HFF-Myc (cell line): ENCODE results near the gene STK39.

Source experiments
- DNase-seq: peaks from one replicate; pipeline ENCODE4 v3.0.0-alpha.2; 2011; ENCODE audit warnings: low read depth; ENCODE audit errors: extremely low read depth
- H3K4me3 ChIP-seq: replicated peaks from 2 replicates; pipeline ENCODE4 v1.5.1; 2011; ENCODE audit warnings: low read depth, mild to moderate bottlenecking, control low read depth, low read length
- CTCF ChIP-seq: IDR thresholded peaks from 2 replicates; pipeline ENCODE4 v1.5.1; 2012; ENCODE audit warnings: mild to moderate bottlenecking, low read depth, low read length, control low read depth; ENCODE audit errors: missing control alignments

STK39 gene

GRCh38 chr2:168025487-168026202 is 221.8 kb downstream of the STK39 start:
- no peak for DNase-seq
- H3K4me3 ChIP-seq: no peak overlapping the region
- no peak for TF ChIP-seq CTCF

- DNase-seq: no peak
- no peak overlapping the region for H3K4me3 ChIP-seq
- TF ChIP-seq CTCF: no peak
These were observed 222.9 kb downstream of the STK39 start for GRCh38 chr2:168024459-168024858.

GRCh38 chr2:168021800-168022587 is 225.4 kb downstream of the STK39 start:
- no peak for DNase-seq
- TF ChIP-seq CTCF: no peak
- no peak overlapping the region for H3K4me3 ChIP-seq

DNA sequence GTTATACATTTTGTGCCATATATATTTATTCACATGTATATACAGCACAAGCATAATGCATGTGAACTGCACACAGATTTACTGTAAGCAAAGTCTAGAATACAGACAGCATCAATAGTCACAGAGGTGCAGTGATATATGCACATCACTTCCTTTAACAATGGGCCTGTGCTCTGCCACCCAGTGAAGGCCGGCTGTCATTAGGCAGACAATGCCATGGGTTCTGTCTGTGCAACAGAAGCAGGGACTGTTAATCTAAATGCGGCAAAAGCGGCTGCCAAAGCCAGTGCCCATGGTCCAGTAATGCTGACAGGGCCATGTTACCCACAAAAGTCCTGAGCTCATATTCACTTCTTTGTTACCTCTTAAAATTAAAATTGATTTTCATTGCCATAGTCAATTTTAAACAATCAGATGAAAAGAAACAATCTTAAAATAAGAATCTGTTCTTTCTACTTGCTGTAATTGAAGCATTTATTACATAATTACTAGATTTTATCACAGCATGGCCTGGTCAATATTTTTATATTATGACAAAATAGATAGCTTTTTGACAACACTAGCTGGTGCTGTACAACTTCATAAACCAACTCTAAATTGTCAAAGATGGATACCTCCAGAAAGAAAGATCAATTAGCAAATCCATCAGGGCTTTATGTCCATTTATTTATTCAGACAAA is 232.0 kb downstream of the STK39 start:
- H3K4me3 ChIP-seq: no peak overlapping the region
- DNase-seq: no peak
- TF ChIP-seq CTCF: no peak

GRCh38 chr2:168009900-168010299 is 237.5 kb downstream of the STK39 start:
- no peak for DNase-seq
- no peak overlapping the region for H3K4me3 ChIP-seq
- no peak for TF ChIP-seq CTCF

GRCh38 chr2:168008646-168009195 is 238.7 kb downstream of the STK39 start:
- H3K4me3 ChIP-seq: no peak overlapping the region
- TF ChIP-seq CTCF: no peak
- DNase-seq: no peak
